HG03575 (cell line): ENCODE results near the gene NEU1.
"Not testable (repeated sequence)": the region's sequence is repeated elsewhere in the genome, so short reads cannot be mapped to it uniquely, and the experiment has no call there.

Source experiments
- ATAC-seq: cut with Tn5 transposase; IDR thresholded peaks from one replicate; pipeline ENCODE4 v1.9.1; 2021; ENCODE audit not compliant: unreplicated experiment, insufficient number of reproducible peaks, low FRiP score; ENCODE audit errors: extremely low read depth

The NEU1 gene

DNA sequence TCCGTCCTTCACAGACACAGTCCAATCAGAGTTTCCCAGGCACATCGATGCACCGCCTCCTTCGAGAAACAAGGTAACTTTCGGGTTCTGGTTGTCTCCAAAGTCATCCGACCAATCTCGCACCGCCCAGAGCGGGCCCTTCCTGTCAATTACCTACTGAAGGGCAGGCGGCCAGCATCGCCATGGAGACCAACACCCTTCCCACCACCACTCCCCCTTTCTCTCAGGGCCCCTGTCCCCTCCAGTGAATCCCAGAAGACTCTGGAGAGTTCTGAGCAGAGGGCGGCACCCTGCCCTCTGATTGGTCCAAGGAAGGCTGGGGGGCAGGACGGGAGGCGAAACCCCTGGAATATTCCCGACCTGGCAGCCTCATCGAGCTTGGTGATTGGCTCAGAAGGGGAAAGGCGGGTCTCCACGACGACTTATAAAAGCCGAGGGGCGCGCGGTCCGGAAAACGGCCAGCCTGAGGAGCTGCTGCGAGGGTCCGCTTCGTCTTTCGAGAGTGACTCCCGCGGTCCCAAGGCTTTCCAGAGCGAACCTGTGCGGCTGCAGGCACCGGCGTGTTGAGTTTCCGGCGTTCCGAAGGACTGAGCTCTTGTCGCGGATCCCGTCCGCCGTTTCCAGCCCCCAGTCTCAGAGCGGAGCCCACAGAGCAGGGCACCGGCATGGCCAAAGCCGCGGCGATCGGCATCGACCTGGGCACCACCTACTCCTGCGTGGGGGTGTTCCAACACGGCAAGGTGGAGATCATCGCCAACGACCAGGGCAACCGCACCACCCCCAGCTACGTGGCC is 35.1 kb downstream of the NEU1 start, which contains the start of gene HSPA1B:
Gene HSPA1B (plus strand): TSS at position 453 of the 794 bp plus-strand sequence. CDS start 213 bp downstream, at position 666.
- ATAC-seq: peak; percentile 52

DNA sequence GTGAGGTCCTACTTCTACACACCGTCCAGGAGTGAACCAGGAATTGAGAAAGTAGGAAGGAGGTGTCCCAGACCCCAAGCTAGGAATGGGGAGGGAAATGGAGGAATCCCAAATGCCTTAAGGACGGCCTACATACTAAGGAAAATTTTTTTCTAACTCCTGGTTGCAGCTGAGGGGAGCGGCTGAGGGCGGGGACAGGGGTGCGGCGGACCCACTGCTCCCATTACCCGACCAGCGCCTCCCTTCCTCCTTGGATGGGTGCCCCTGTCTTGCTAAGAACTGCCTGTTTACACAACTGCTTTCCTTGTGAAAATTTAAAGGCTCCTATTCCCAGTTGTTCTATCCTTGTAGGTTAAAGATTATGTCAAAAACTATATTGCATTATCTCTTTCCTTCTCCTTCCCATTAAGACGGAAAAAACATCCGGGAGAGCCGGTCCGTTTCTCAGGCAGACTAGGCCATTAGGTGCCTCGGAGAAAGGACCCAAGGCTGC is 35.8 kb downstream of the NEU1 start:
- no peak for ATAC-seq

- ATAC-seq: no peak
These were observed 37.1 kb downstream of the NEU1 start for GRCh38 chr6:31825553-31825952.

DNA sequence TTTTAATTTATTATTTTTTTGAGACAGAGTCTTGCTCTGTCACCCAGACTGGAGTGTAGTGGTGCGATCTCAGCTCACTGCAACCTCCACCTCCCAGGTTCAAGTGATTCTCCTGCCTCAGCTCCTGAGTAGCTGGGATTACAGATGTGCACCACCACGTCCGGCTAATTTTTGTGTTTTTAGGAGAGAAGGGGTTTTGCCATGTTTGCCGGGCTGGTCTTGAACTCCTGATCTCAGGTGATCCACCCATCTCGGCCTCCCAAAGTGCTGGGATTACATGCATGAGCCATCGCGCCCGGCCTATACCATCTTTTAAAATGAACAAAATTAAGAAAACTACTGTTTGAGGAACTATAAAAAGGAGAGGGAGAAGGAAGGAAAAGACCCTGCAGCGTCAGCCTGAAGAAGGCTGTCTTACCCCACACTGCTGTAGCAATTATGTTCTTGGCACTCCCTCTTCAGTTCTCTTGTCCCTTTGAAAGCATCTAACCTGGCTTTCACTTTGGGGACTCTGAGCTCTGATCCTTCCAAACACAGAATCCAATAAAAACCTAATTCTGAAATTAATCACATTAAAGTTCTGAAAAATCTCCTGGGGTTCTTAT is 38.9 kb downstream of the NEU1 start:
- not testable (repeated sequence) for ATAC-seq

- no peak for ATAC-seq
These were observed 40.4 kb downstream of the NEU1 start for GRCh38 chr6:31822036-31822821.

DNA sequence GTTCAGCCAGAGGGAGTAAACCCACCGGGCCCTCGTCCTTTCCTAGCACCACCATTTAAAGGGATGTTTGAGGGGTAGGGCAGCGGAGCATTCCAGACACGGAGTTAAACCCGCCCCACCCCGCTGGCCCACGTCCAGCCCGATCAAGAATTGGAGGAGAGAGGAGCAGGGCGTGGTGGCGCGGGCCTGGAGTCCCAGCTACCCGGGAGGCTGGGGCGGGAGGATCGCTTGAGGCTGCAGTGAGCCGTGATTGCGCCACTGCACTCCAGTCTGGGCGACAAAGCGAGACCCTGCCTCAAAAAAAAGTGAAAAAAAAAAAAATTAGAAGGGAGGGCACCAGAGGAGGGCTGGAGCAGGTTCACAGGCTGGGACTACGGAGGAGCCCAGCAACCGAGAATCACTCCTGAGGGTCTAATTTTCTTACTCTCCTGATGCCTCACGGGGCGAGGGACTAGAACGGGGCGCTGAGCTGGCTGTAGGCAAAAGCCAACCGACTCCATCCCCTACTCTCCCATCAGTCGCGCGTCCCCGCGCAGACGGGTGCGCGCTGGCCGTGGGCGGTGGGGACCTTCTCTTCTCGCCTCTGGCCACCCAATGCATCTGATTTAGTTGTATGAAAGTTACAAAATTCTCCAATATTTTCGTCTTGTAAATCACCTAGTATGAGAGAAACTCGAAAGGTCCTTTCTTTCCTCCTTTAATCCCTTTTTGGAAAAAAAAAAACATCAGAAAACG is 41.2 kb downstream of the NEU1 start:
- no peak for ATAC-seq

DNA sequence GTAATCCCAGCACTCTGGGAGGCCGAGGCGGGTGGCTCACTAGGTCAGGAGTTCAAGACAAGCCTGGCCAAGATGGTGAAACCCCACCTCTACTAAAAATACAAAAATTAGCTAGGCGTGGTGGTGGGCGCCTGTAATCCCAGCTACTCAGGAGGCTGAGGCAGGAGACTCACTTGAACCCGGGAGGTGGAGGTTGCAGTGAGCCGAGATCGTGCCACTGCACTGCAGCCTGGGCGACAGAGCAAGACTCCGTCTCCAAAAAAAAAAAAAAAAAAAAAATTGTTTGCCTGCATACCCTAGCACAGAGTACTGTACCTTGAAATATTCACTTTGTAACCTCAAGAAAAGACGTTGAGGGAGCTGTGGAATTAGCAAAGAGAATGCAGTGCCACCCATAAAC is 42.2 kb downstream of the NEU1 start:
- ATAC-seq: not testable (repeated sequence)

GRCh38 chr6:31819871-31820299 is 42.7 kb downstream of the NEU1 start:
- no peak for ATAC-seq

- not testable (repeated sequence) for ATAC-seq
These were observed 44.6 kb downstream of the NEU1 start for GRCh38 chr6:31817929-31818511.

DNA sequence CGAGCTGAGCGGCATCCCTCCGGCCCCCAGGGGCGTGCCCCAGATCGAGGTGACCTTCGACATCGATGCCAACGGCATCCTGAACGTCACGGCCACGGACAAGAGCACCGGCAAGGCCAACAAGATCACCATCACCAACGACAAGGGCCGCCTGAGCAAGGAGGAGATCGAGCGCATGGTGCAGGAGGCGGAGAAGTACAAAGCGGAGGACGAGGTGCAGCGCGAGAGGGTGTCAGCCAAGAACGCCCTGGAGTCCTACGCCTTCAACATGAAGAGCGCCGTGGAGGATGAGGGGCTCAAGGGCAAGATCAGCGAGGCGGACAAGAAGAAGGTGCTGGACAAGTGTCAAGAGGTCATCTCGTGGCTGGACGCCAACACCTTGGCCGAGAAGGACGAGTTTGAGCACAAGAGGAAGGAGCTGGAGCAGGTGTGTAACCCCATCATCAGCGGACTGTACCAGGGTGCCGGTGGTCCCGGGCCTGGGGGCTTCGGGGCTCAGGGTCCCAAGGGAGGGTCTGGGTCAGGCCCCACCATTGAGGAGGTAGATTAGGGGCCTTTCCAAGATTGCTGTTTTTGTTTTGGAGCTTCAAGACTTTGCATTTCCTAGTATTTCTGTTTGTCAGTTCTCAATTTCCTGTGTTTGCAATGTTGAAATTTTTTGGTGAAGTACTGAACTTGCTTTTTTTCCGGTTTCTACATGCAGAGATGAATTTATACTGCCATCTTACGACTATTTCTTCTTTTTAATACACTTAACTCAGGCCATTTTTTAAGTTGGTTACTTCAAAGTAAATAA is 45.3 kb downstream of the NEU1 start:
- ATAC-seq: not testable (repeated sequence)

DNA sequence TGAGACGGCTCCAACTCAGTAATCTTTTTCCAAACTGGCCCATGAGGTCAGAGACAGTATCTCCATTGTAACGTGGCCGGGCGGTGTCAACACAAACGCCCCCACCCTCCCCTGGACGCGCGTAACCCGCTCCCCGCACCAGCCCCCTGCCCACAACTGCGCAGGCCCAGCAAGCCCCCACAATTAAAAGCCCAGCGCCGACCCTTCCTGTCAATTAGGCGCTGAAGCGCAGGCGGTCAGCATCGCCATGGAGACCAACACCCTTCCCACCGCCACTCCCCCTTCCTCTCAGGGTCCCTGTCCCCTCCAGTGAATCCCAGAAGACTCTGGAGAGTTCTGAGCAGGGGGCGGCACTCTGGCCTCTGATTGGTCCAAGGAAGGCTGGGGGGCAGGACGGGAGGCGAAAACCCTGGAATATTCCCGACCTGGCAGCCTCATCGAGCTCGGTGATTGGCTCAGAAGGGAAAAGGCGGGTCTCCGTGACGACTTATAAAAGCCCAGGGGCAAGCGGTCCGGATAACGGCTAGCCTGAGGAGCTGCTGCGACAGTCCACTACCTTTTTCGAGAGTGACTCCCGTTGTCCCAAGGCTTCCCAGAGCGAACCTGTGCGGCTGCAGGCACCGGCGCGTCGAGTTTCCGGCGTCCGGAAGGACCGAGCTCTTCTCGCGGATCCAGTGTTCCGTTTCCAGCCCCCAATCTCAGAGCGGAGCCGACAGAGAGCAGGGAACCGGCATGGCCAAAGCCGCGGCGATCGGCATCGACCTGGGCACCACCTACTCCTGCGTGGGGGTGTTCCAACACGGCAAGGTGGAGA is 47.4 kb downstream of the NEU1 start, which contains the start of the genes HSPA1A and HSPA1L:
Gene HSPA1A (plus strand): TSS at position 519 of the 814 bp plus-strand sequence. CDS start 214 bp downstream, at position 733.
Gene HSPA1L (minus strand): TSS at position 259 of the 814 bp plus-strand sequence. CDS start 3,311 bp downstream, outside the sequence.
- no peak for ATAC-seq

GRCh38 chr6:31814677-31815024 is 48.0 kb downstream of the NEU1 start:
- ATAC-seq: no peak

DNA sequence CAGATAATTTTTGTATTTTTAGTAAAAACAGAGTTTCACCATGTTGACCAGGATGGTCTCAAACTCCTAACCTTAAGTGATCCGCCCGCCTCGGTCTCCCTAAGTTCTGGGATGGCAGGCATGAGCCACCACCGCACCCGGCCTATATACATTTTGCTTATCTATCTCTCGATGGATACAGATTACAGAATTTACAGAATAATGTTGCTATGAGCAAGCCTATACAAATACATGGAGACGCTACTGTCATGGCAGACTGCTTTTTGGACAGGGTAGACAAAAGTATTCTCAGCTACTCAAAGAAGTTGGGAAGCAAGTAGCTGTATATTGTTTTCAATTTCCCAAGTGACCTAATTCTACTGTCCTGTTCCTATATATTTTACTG is 49.2 kb downstream of the NEU1 start:
- no peak for ATAC-seq

- no peak for ATAC-seq
These were observed 51.0 kb downstream of the NEU1 start for GRCh38 chr6:31811645-31812044.

- ATAC-seq: not testable (repeated sequence)
These were observed 54.0 kb downstream of the NEU1 start for GRCh38 chr6:31808599-31808998.
